OCI-LY7 (cell line): ENCODE data around the gene PAPLN.

Experiments used
- EZH2phosphoT487 ChIP-seq: fragments of 200-600 bp; sonication (generic); IDR thresholded peaks from 2 replicates; pipeline ENCODE4 v1.6.1; 2018; ENCODE audit warnings: low read depth, borderline replicate concordance, mild to moderate bottlenecking, mixed run types, antibody characterized with exemption, low read length, moderate library complexity, mixed read lengths
- TF ChIP-seq, protein P1 (sequence below): fragments of 200-600 bp; sonication (generic); conservative IDR thresholded peaks from 2 replicates; pipeline ENCODE4 v1.5.1; 2014; ENCODE audit warnings: mild to moderate bottlenecking, antibody characterized with exemption, low read length, moderate library complexity, mixed read lengths

GRCh38 chr14:73285979-73286378 is 48.7 kb downstream of the PAPLN start:
- TF ChIP-seq, protein P1, sequence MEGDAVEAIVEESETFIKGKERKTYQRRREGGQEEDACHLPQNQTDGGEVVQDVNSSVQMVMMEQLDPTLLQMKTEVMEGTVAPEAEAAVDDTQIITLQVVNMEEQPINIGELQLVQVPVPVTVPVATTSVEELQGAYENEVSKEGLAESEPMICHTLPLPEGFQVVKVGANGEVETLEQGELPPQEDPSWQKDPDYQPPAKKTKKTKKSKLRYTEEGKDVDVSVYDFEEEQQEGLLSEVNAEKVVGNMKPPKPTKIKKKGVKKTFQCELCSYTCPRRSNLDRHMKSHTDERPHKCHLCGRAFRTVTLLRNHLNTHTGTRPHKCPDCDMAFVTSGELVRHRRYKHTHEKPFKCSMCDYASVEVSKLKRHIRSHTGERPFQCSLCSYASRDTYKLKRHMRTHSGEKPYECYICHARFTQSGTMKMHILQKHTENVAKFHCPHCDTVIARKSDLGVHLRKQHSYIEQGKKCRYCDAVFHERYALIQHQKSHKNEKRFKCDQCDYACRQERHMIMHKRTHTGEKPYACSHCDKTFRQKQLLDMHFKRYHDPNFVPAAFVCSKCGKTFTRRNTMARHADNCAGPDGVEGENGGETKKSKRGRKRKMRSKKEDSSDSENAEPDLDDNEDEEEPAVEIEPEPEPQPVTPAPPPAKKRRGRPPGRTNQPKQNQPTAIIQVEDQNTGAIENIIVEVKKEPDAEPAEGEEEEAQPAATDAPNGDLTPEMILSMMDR = no peak
- no peak for TF ChIP-seq EZH2phosphoT487
